Bronchial epithelial cell (primary cell): ENCODE data around the gene TTC9. TPM values are rescaled to one million over a fixed set of nuclear protein-coding genes. Genes with fewer than 3 reads are reported as not detected.

Experiments
- DNase-seq: peaks from one replicate; pipeline ENCODE4 v3.0.0-alpha.2; 2010; ENCODE audit warnings: low read depth
- FAIRE-seq: peaks from 2 replicates; lab custom pipeline; 2011; peaks lifted over from hg19 to GRCh38; lab: Jason Lieb, UNC
- H3K27me3 ChIP-seq: 2 replicates; pipeline ENCODE4 v1.5.1; 2011; ENCODE audit warnings: low read length; ENCODE audit not compliant: control insufficient read depth, insufficient read depth
- H3K36me3 ChIP-seq: 2 replicates; pipeline ENCODE4 v1.5.1; 2011; ENCODE audit warnings: low read length; ENCODE audit not compliant: control insufficient read depth, insufficient read depth
- H3K4me3 ChIP-seq: 2 replicates; pipeline ENCODE4 v1.5.1; 2011; ENCODE audit warnings: mild to moderate bottlenecking, low read depth, low read length, control low read depth
- CTCF ChIP-seq: IDR thresholded peaks from 2 replicates; pipeline ENCODE4 v1.5.1; 2011; ENCODE audit warnings: mild to moderate bottlenecking, moderate library complexity, low read length, control low read depth, inconsistent platforms; ENCODE audit not compliant: insufficient read depth, severe bottlenecking
- total RNA-seq: library from RNA; depleted of rRNA; stranded (reverse); fragments of >200 nt; gene quantifications from 2 replicates; pipeline ENCODE4 v1.2.1, GENCODE V29; 2014

TTC9 gene
- total RNA-seq, 1 donor from 2014 or later = 5.3 TPM

DNA sequence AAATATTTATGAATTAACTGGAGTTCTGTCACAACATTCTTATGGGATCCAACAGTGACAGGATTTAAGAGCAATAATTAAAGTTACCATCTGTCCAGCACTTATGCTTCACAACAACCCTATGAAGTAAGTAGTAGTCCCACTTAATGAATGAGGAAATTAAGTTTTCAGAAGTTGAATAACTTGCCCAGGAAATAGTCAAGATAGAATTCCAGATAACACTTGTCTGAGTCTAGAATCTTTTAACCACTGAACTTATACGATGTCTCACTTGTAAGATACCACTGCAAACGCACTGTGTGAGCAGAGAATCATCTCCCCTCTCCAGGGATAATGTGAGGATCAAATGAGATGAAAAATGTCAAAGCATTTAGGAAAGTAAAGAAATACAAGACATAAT, 3.3 kb upstream of the TTC9 start:
- Histone ChIP-seq H3K27me3 (peaks cover 2% of the 10 kb centered on the region), H3K36me3 (no peaks in the 10 kb centered on the region), H3K4me3 (no peak overlapping the region)
- no peak for TF ChIP-seq CTCF
- DNase-seq (no peak), FAIRE-seq (no peak)

GRCh38 chr14:70640938-70641547, 673 bp upstream of the TTC9 start:
- peak overlapping the region; percentile 64 for H3K4me3 ChIP-seq
- DNase-seq (peak; percentile 57), FAIRE-seq (no peak)
- H3K36me3 ChIP-seq = no peaks in the 10 kb centered on the region
- no peak for TF ChIP-seq CTCF
- H3K27me3 ChIP-seq = peaks cover 2% of the 10 kb centered on the region

GRCh38 chr14:70642303-70643235, 853 bp downstream of the TTC9 start:
- no peak for FAIRE-seq
- no peak for TF ChIP-seq CTCF
- Histone ChIP-seq H3K4me3 (peak overlapping the region; percentile 64), H3K36me3 (no peaks in the 10 kb centered on the region), H3K27me3 (peaks cover 2% of the 10 kb centered on the region)
- no peak for DNase-seq

DNA sequence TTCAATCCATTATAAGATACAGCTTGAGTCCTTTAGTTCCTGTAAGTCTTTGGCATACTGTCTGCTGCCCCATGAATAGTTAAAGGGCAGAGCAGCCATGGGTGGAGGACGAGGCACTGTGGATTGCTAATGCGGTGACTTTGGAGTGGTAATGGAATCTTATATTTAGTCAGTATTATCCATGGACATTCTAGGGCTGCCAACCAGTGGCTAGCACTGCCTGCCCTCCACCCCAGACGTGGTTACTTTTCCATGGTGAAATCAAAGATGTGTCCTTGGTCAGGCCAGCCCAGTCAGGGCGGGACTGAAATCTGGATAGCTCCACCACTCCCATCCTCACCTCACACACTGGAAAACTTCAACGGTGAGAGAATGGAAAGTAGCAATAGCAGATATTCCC, 2.3 kb downstream of the TTC9 start:
- no peak overlapping the region for H3K4me3 ChIP-seq
- DNase-seq (no peak), FAIRE-seq (no peak)
- no peak for TF ChIP-seq CTCF
- H3K27me3 ChIP-seq = peaks cover 2% of the 10 kb centered on the region
- no peaks in the 10 kb centered on the region for H3K36me3 ChIP-seq

GRCh38 chr14:70645892-70646291, 4.2 kb downstream of the TTC9 start:
- Histone ChIP-seq H3K36me3 (no peaks in the 10 kb centered on the region), H3K27me3 (no peaks in the 10 kb centered on the region), H3K4me3 (no peak overlapping the region)
- TF ChIP-seq CTCF = no peak
- FAIRE-seq = peak; percentile 93
- DNase-seq = no peak
